Endothelial cell of umbilical vein (primary cell): Measurements from ENCODE around the gene GPR32. TPM values are rescaled to one million over a fixed set of nuclear protein-coding genes. Genes with fewer than 3 reads are reported as not detected.

Experiments
- BruUV-seq: library from RNA; stranded (reverse); fragments of 400-500 nt; replicated peaks from 2 replicates; lab custom pipeline; 2021; lab: Mats Ljungman, UMichigan
- CTCF ChIA-PET: fragments of 300-600, 350-600 bp; sonication (Branson Sonifier 250); formaldehyde crosslinking; loops from one replicate; lab custom pipeline; 2021; ENCODE audit warnings: antibody characterized with exemption, inconsistent platforms; lab: Charles Lee
- POLR2A ChIA-PET: fragments of 300-600, 350-600 bp; sonication (Branson Sonifier 250); formaldehyde crosslinking; loops from one replicate; lab custom pipeline; 2021; ENCODE audit warnings: antibody characterized with exemption, inconsistent platforms; lab: Charles Lee
- DNase-seq: peaks from one replicate; pipeline ENCODE4 v3.0.0-alpha.2; 2011; ENCODE audit warnings: low read depth, low spot score
- FAIRE-seq: peaks from 2 replicates; lab custom pipeline; 2011; peaks lifted over from hg19 to GRCh38; lab: Jason Lieb, UNC
- H2AFZ ChIP-seq: 2 replicates; pipeline ENCODE4 v1.6.0; 2012; ENCODE audit warnings: low read depth, low read length, control low read depth, inconsistent platforms
- H3K27ac ChIP-seq: 2 replicates; pipeline ENCODE4 v1.5.1; 2011; ENCODE audit warnings: low read depth, mild to moderate bottlenecking, control low read depth, low read length, moderate library complexity; ENCODE audit not compliant: insufficient read depth
- H3K27me3 ChIP-seq, 2 experiments: 2 replicates each; pipeline versions ENCODE4 v1.6.0 to v1.6.1; 2011; ENCODE audit warnings: low read length in 2 of 2, mixed read lengths in 1 of 2; ENCODE audit not compliant: control insufficient read depth in 2 of 2, insufficient read depth in 2 of 2
- H3K36me3 ChIP-seq, 2 experiments: 2 replicates in 1 of 2; 3 replicates in 1 of 2; pipeline ENCODE4 v1.5.1; 2011; ENCODE audit warnings: low read length in 2 of 2, mild to moderate bottlenecking in 1 of 2, moderate library complexity in 1 of 2; ENCODE audit not compliant: control insufficient read depth in 2 of 2, insufficient read depth in 2 of 2; ENCODE audit errors: extremely low read depth in 1 of 2
- H3K4me1 ChIP-seq: 3 replicates; pipeline ENCODE4 v1.5.1; 2011; ENCODE audit warnings: mild to moderate bottlenecking, low read length; ENCODE audit not compliant: control insufficient read depth, insufficient read depth; ENCODE audit errors: extremely low read depth
- H3K4me2 ChIP-seq: 2 replicates; pipeline ENCODE4 v1.6.1; 2011; ENCODE audit warnings: low read length, control low read depth, mixed read lengths; ENCODE audit not compliant: insufficient read depth
- H3K4me3 ChIP-seq, 3 experiments: fragments of 200-600 bp in 1 of 3; sonication (generic), shearing (Covaris generic) in 1 of 3; replicated peaks in 1 of 3; 2 replicates each; pipeline ENCODE4 v1.5.1; 2011 to 2016; ENCODE audit warnings: control low read depth in 3 of 3, low read length in 3 of 3, mild to moderate bottlenecking in 2 of 3, inconsistent platforms in 1 of 3, low read depth in 1 of 3, moderate library complexity in 1 of 3; ENCODE audit not compliant: insufficient read depth in 1 of 3
- H3K79me2 ChIP-seq: 2 replicates; pipeline ENCODE4 v1.6.0; 2012; ENCODE audit warnings: low read length, inconsistent platforms; ENCODE audit not compliant: control insufficient read depth, insufficient read depth
- H3K9ac ChIP-seq: replicated peaks from 2 replicates; pipeline ENCODE3; 2011; ENCODE audit warnings: low read length, control low read depth; ENCODE audit not compliant: insufficient read depth; ENCODE audit errors: extremely low read depth
- H3K9me1 ChIP-seq: replicated peaks from 3 replicates; pipeline ENCODE4 v1.6.0; 2011; ENCODE audit warnings: mild to moderate bottlenecking, low read length; ENCODE audit not compliant: control insufficient read depth, insufficient read depth; ENCODE audit errors: extremely low read depth
- H3K9me3 ChIP-seq: replicated peaks from 2 replicates; pipeline ENCODE4 v1.5.1; 2012; ENCODE audit warnings: low read length, inconsistent platforms; ENCODE audit not compliant: control insufficient read depth, insufficient read depth
- H4K20me1 ChIP-seq: replicated peaks from 2 replicates; pipeline ENCODE3; 2011; ENCODE audit warnings: mild to moderate bottlenecking, low read length; ENCODE audit not compliant: control insufficient read depth, insufficient read depth; ENCODE audit errors: extremely low read depth
- GATA2 ChIP-seq: IDR thresholded peaks from 2 replicates; pipeline ENCODE4 v1.7.0; 2011; ENCODE audit warnings: low read depth, mild to moderate bottlenecking, moderate library complexity, mixed read lengths, low read length; ENCODE audit not compliant: insufficient read length, insufficient read depth
- JUN ChIP-seq: IDR thresholded peaks from 2 replicates; pipeline ENCODE4 v1.6.1; 2011; ENCODE audit warnings: borderline replicate concordance, low read depth; ENCODE audit not compliant: insufficient read length, insufficient read depth
- POLR2A ChIP-seq: IDR thresholded peaks from 2 replicates; pipeline ENCODE4 v1.6.1; 2012; ENCODE audit warnings: low read depth, mild to moderate bottlenecking, control low read depth, low read length
- POLR2AphosphoS5 ChIP-seq: IDR thresholded peaks from 2 replicates; pipeline ENCODE4 v1.6.1; 2012; ENCODE audit warnings: low read depth, mild to moderate bottlenecking, control low read depth, low read length, moderate library complexity; ENCODE audit not compliant: insufficient read depth
- dilution Hi-C: fragments of 300-500 bp; cut with MboI; formaldehyde crosslinking; loops from one replicate; pipeline ENCODE4 v1.15.0; 2019; ENCODE audit warnings: low sequenced_read_pairs; ENCODE audit not compliant: extremely low pct_ligation_motif_present
- intact Hi-C: fragments of 100-400 bp; cut with micrococcal nuclease; formaldehyde crosslinking; loops from one replicate; pipeline ENCODE4 v1.10.0; 2022
- polyA plus RNA-seq, 4 experiments: library from polyadenylated mRNA; depleted of rRNA in 3 of 4; stranded (reverse) in 3 of 4; unstranded in 1 of 4; fragments of >200 nt; gene quantifications; 2 replicates each; pipeline versions ENCODE4 v1.2.1 to v1.2.3, GENCODE V29; 2011 to 2012; ENCODE audit warnings: missing spikeins in 1 of 4
- total RNA-seq: library from RNA; stranded (reverse); gene quantifications from 2 replicates; pipeline ENCODE4 v1.2.3, GENCODE V29; 2021
- TF ChIP-seq, protein P1 (sequence below), 2 donors: IDR thresholded peaks; 1 replicate in 1 of 2; 2 replicates in 1 of 2; pipeline ENCODE4 v1.5.1; 2011; ENCODE audit warnings: low read length in 2 of 2, mild to moderate bottlenecking in 2 of 2, moderate library complexity in 2 of 2, control low read depth in 1 of 2, inconsistent platforms in 1 of 2, low read depth in 1 of 2; ENCODE audit not compliant: insufficient read depth in 1 of 2; ENCODE audit errors: extremely low read depth in 1 of 2
- TF ChIP-seq, protein P2 (sequence below): IDR thresholded peaks from 2 replicates; pipeline ENCODE4 v1.6.1; 2011; ENCODE audit not compliant: insufficient read depth, insufficient read length

The GPR32 gene
- total and polyA plus RNA-seq, 2 donors (not counting 3 experiments of a cell fraction or from before 2014, with no cell fraction given) = not detected

GRCh38 chr19:50790396-50790795 is 20.1 kb downstream of the GPR32 start, which contains the start of gene ACP4:
Gene ACP4, plus strand, starts transcription at chr19:50790415. Its CDS starts 0 bp downstream, at chr19:50790415.
- POLR2A ChIA-PET = no interaction called here
- Histone ChIP-seq H4K20me1 (no peaks in the 10 kb centered on the region), H3K27ac (no peak within 1 kb of the TSS), H3K9me3 (no peaks in the 10 kb centered on the region), H3K9me1 (no peaks in the 10 kb centered on the region), H3K36me3 (no peaks in the 10 kb centered on the region), H2AFZ (no peak within 1 kb of the TSS), H3K4me2 (no peak within 1 kb of the TSS), H3K4me1 (no peaks in the 10 kb centered on the region), H3K4me3 (no peak within 1 kb of the TSS), H3K27me3 (no peaks in the 10 kb centered on the region), H3K79me2 (no peaks in the 10 kb centered on the region), H3K9ac (no peak within 1 kb of the TSS)
- dilution Hi-C loops (no loop called here), intact Hi-C loops (no loop called here)
- no TSS peak for BruUV-seq
- FAIRE-seq (no peak), DNase-seq (no peak)
- CTCF ChIA-PET = interaction anchor here (1.4 to 1.5 kb wide), 2 partner anchors 66 to 234 kb away, joined by 3 to 4 read pairs; no protein-coding TSS in a partner anchor
- no peak for TF ChIP-seq POLR2AphosphoS5
- no peak for TF ChIP-seq JUN
- no peak for TF ChIP-seq GATA2
- TF ChIP-seq, protein P1, sequence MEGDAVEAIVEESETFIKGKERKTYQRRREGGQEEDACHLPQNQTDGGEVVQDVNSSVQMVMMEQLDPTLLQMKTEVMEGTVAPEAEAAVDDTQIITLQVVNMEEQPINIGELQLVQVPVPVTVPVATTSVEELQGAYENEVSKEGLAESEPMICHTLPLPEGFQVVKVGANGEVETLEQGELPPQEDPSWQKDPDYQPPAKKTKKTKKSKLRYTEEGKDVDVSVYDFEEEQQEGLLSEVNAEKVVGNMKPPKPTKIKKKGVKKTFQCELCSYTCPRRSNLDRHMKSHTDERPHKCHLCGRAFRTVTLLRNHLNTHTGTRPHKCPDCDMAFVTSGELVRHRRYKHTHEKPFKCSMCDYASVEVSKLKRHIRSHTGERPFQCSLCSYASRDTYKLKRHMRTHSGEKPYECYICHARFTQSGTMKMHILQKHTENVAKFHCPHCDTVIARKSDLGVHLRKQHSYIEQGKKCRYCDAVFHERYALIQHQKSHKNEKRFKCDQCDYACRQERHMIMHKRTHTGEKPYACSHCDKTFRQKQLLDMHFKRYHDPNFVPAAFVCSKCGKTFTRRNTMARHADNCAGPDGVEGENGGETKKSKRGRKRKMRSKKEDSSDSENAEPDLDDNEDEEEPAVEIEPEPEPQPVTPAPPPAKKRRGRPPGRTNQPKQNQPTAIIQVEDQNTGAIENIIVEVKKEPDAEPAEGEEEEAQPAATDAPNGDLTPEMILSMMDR (IDR thresholded peaks at IDR 0.05; ENCODE audit: extremely low read depth in 1 of 2, insufficient read depth in 1 of 2, low read depth in 1 of 2, low read length in 2 of 2) = no peak

DNA sequence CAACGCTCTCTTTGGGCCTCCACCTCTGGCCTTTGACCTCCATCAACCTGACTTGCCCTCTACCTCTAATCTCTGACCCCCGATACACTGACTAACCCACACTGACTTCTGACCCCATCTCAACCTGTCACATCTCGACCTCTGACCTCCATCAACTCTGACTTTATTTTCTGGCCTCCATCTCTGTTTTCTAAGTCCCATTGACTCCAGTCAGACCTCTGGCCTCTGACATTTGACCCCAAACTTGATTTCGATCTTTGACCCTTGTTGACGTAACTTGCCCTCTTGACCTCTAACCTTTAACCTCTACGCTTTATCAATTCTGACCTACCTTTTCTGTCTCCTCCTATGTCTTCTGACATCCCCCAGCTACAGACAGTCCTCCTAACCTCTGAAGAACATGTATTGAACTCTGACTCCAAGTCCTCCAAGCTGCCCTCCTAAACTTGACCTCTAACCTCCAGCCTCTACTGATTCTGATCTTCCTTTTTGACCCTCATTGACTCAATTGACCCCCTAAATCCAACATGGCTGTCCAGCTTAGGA is 20.7 kb downstream of the GPR32 start:
- no peak for TF ChIP-seq POLR2AphosphoS5
- TF ChIP-seq, protein P2, sequence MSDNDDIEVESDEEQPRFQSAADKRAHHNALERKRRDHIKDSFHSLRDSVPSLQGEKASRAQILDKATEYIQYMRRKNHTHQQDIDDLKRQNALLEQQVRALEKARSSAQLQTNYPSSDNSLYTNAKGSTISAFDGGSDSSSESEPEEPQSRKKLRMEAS = no peak
- TF ChIP-seq GATA2 = no peak
- no peak for TF ChIP-seq POLR2A
- POLR2A ChIA-PET = no interaction called here

More for the DNA sequence above, 20.7 kb downstream of the GPR32 start:
- peaks cover 0 to 2% of the 10 kb centered on the region in 2 experiments for H3K36me3 ChIP-seq
- BruUV-seq = no TSS peak
- H3K9me3 ChIP-seq = no peaks in the 10 kb centered on the region
- no peaks in the 10 kb centered on the region for H3K9me1 ChIP-seq
- H3K79me2 ChIP-seq = no peaks in the 10 kb centered on the region
- no peak overlapping the region for H3K27ac ChIP-seq
- dilution Hi-C loops (no loop called here), intact Hi-C loops (no loop called here)
- H2AFZ ChIP-seq = no peak overlapping the region
- FAIRE-seq = no peak
- no peaks in the 10 kb centered on the region for H4K20me1 ChIP-seq
- no peaks in the 10 kb centered on the region for H3K4me1 ChIP-seq
- DNase-seq = no peak
- no peak overlapping the region for H3K9ac ChIP-seq
- no peaks in the 10 kb centered on the region for H3K27me3 ChIP-seq
- no peak overlapping the region for H3K4me2 ChIP-seq
- CTCF ChIA-PET = interaction anchor here (1.4 kb wide), 1 partner anchor 67 kb away, joined by 3 read pairs; no protein-coding TSS in a partner anchor
- no peak overlapping the region for H3K4me3 ChIP-seq
